ENCODE data around the gene SULT1A2.
"Not testable (repeated sequence)": the region's sequence is repeated elsewhere in the genome, so short reads cannot be mapped to it uniquely, and the experiment has no call there.

SULT1A2 gene

DNA sequence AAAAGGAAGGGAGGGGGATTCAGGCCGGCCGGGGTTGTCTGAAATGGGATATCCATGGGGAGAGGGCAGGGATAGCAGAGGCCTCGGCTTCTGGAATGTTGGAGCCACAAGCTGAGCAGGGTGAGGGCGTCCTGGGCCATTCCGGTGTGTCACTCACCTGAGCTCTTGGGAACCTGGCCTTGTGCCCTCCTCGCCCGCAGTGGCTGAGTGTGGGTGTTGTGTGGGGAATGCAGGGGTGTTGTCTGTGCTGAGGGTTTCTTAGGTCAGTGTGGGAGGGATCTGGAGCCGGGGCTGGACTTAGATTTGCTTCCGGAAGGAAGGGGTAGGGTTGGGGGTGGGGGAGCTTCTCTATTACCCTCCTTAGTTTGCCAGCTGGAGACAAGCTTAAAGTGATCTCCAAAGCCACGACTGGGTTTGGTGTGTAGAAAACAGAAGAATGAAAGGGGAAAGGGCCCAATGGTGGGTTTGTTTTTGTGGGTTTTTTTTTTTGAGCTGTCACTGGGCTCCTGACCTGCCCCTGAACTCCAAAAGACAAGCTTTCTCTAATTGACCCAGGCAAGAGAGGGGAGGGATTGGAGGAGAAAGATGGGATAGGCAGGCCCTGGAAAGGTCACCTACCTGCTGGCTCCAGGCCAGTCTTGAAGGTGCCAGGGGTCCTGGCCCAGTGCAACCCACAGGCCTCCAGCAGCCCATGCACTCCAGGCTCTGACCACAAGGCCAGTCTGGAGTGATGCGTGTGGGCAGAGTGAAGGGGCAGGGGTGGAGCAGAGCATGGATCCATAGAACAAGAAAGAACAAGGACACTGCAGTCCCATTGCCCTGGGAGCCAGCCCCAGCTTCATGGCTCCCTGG lies at the start of gene SULT1A2:
Gene SULT1A2, minus strand, starts transcription at position 211 of the 852 bp plus-strand sequence. CDS start 1,120 bp downstream, outside the sequence.
- DNase-seq (ENCODE audit: low read depth in 4 of 4, low spot score in 1 of 4) = no peak

- not testable (repeated sequence) for DNase-seq (ENCODE audit: low read depth in 4 of 4, low spot score in 1 of 4)
These were observed 43.1 kb upstream of the SULT1A2 start for GRCh38 chr16:28639959-28640358.

- DNase-seq (ENCODE audit: low read depth in 4 of 4, low spot score in 1 of 4) = not testable (repeated sequence)
These were observed 41.5 kb upstream of the SULT1A2 start for GRCh38 chr16:28638359-28638758.

DNA sequence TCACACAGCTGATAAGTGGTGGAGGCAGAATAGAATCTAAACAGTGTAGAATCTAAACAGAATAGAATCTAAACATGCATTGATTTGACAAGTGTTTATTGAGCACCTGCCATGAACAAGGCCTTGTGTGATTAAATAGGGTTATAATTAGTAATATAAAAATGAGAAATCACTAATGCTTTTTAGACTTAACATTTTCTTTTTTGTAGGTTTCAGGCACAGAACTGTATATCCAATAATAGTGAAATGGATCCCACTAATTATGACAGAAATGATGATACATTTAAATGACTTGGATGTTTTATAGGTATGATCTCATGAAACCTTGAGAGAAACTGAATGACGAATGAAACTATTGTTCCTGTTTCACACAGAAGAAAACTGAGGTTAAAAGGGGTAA lies 40.9 kb upstream of the SULT1A2 start, which contains the start of gene NPIPB8:
Gene NPIPB8, plus strand, starts transcription at position 301 of the 400 bp plus-strand sequence. CDS start 296 bp downstream, outside the sequence.
- DNase-seq (ENCODE audit: low read depth in 4 of 4, low spot score in 1 of 4) = not testable (repeated sequence)

GRCh38 chr16:28636093-28636823 lies 39.4 kb upstream of the SULT1A2 start:
- DNase-seq (ENCODE audit: low read depth in 4 of 4, low spot score in 1 of 4) = not testable (repeated sequence)

DNA sequence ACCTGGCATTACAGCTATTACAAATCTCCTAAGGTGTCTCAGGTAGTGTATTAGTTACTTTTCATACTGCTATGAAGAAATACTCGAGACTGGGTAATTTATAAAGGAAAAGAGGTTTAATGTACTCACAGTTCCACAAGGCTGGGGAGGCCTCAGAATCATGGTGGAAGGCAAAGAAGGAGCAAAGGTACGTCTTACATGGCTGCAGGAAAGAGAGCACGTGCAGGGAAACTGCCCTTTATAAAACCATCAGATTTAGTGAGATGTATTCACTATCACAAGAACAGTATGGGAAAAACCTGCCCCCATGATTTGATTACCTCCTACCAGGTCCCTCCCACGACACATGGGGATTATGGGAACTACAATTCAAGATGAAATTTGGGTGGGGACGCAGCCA lies 34.1 kb upstream of the SULT1A2 start:
- not testable (repeated sequence) for DNase-seq (ENCODE audit: low read depth in 4 of 4, low spot score in 1 of 4)

GRCh38 chr16:28623172-28623711 lies 26.4 kb upstream of the SULT1A2 start:
- DNase-seq (ENCODE audit: low read depth in 4 of 4, low spot score in 1 of 4) = peak; percentile 20 to 70 (median 46)

- DNase-seq (ENCODE audit: low read depth in 4 of 4, low spot score in 1 of 4) = not testable (repeated sequence)
These were observed 25.8 kb upstream of the SULT1A2 start for GRCh38 chr16:28622532-28623171.

DNA sequence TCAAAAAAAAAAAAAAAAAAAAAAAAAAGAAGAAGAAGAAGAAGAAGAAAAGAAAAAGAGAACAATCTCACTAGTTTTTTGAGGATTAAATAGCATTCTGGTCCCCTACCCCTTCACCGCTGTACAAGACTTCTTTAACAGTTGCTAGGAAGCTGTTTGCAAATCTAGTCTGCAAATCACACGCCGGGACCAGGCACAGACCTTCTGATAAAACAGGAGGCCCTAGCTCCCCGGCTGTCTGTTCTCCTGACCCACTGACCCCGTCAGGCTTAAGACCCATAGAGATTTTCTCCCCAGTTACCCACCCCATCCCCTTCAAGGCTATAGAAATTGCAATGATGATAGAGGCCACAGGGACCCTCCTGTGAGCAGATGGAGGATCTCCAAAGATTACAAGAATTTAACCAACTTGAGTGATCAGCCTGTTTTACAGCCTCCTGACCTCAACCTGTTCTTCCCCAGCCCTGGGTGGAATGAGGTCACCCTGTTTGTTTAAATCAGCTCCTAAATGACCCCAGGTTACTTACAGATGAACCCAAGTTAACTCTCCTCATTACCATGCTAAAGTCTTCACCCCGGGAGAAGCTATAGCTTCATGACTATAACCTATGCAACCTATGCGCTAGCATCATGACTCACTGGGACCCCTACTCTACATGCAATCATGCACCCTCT lies 24.8 kb upstream of the SULT1A2 start:
- DNase-seq (ENCODE audit: low read depth in 4 of 4, low spot score in 1 of 4) = no peak

- not testable (repeated sequence) for DNase-seq (ENCODE audit: low read depth in 4 of 4, low spot score in 1 of 4)
These were observed 23.5 kb upstream of the SULT1A2 start for GRCh38 chr16:28620316-28620715.

DNA sequence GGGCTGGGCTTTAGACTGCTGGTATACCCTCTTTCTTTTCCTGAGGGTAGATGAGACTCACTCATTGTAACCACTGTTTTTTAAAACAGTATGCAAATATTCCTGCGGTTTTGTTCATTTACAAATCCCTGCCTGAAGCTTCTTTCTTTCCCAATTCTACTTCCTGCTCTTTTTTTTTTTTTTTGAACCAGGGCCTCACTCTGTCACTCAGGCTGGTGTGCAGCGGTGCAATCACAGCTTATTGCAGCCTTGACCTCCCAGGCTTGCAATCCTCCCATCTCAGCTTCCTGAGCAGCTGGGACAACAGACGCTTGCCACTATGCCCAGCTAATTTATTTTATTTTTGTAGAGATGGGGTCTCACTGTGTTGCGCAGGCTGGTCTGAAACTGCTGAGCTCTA lies 21.0 kb upstream of the SULT1A2 start:
- no peak for DNase-seq (ENCODE audit: low read depth in 4 of 4, low spot score in 1 of 4)

GRCh38 chr16:28616636-28617035 lies 19.8 kb upstream of the SULT1A2 start:
- DNase-seq (ENCODE audit: low read depth in 4 of 4, low spot score in 1 of 4) = no peak

- DNase-seq (ENCODE audit: low read depth in 4 of 4, low spot score in 1 of 4) = not testable (repeated sequence)
These were observed 19.4 kb upstream of the SULT1A2 start for GRCh38 chr16:28616224-28616577.

- not testable (repeated sequence) for DNase-seq (ENCODE audit: low read depth in 4 of 4, low spot score in 1 of 4)
These were observed 18.8 kb upstream of the SULT1A2 start for GRCh38 chr16:28615486-28616223.

- DNase-seq (ENCODE audit: low read depth in 4 of 4, low spot score in 1 of 4) = not testable (repeated sequence)
These were observed 17.7 kb upstream of the SULT1A2 start for GRCh38 chr16:28614561-28614960.

DNA sequence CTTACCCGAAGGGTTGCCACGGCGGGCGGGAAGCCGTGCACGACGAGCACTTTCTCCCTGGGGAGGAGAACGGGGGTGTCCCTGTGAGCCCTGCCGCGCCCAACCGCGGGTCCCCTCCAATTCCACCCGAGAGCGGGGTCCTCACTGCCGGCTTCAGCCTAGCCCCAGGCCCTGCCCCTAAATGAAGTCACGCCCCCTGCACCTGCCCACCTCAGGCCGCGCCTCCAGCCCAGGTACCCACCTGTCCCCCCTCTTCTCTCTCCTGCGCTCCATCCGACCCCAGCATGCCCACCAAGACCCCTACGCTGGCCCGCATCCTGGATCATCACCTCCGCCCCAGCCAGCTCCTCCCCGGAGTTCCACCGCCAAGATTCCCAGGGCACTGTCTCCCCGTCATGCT lies 17.1 kb upstream of the SULT1A2 start:
- DNase-seq (ENCODE audit: low read depth in 4 of 4, low spot score in 1 of 4) = not testable (repeated sequence)

GRCh38 chr16:28612359-28613280 lies 15.8 kb upstream of the SULT1A2 start:
- DNase-seq (ENCODE audit: low read depth in 4 of 4, low spot score in 1 of 4) = not testable (repeated sequence)

DNA sequence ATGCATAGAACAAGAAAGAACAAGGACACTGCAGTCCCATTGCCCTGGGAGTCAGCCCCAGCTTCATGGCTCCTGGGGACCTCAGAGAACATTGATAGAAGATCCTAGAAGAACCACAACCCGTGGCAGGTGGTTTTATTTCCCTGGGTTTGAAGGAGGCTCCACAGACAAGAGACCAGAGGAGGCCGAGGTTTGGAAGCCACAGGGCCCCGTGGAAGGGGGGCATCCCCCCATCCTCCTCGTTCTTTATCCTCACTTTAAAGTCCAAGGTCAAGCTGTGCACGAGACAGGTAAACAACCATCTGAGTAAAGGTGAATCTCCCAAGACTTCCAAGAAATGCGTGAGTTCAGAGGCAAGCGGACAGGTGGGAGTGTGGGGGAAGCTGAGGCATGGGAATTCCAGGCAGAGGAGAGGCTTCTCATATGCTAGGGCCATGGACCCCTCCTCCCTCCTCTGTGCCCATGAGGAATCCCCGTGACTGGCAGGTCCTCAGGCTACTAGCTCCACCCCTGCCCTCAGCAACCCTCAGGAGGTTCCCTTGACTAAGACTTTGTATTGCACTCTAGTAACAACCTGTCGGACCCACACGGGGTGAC lies 13.8 kb upstream of the SULT1A2 start:
- no peak for DNase-seq (ENCODE audit: low read depth in 4 of 4, low spot score in 1 of 4)

Measured in stimulated activated CD4-positive, alpha-beta T cell treated with anti-CD3 and anti-CD28 coated beads, Interleukin-1b, Interleukin-23, amount 100 ng/mL, for 24 hours (primary cell).